K562 (cell line): Measurements from ENCODE around the gene SEPTIN8. TPM values are rescaled to one million over a fixed set of nuclear protein-coding genes. Genes with fewer than 3 reads are reported as not detected.

Experiments used
- ATAC-seq: fragments of 200-7000 bp; cut with Tn5 transposase; 3 replicates; pipeline ENCODE4 v1.9.1; 2020; ENCODE audit warnings: moderate library complexity
- BruUV-seq: library from RNA; stranded (reverse); fragments of 400-500 nt; replicated peaks from 2 replicates; lab custom pipeline; 2021; lab: Mats Ljungman, UMichigan
- CTCF ChIA-PET: fragments of 300-600 bp; formaldehyde crosslinking; extraction: SDS; loops from one replicate; lab custom pipeline; 2021; ENCODE audit warnings: low intra/inter-chr PET ratio; lab: Yijun Ruan, JAX
- POLR2A ChIA-PET: fragments of 300-600, 350-650 bp; sonication (Branson Sonifier 250); formaldehyde crosslinking; extraction: SDS; loops from one replicate; lab custom pipeline; 2021; ENCODE audit warnings: antibody characterized with exemption, inconsistent platforms; lab: Yijun Ruan, JAX
- DNase-seq, 4 experiments: peaks; one replicate each; pipeline versions ENCODE4 v3.0.0 to v3.0.0-alpha.2; 2011 to 2018; ENCODE audit warnings: low spot score in 3 of 4, mixed read lengths in 3 of 4; ENCODE audit errors: extremely low read depth in 1 of 4
- FAIRE-seq: peaks from 2 replicates; lab custom pipeline; 2011; peaks lifted over from hg19 to GRCh38; lab: Jason Lieb, UNC
- H2AFZ ChIP-seq: 2 replicates; pipeline ENCODE4 v1.6.0; 2011; ENCODE audit warnings: low read depth, low read length, control low read depth, inconsistent platforms
- H3K27ac ChIP-seq: fragments of 200-600 bp; 3 replicates; pipeline ENCODE4 v1.8.0; 2011; ENCODE audit warnings: low read depth, mild to moderate bottlenecking, control low read depth, inconsistent platforms, low read length, moderate library complexity, mixed read lengths; ENCODE audit errors: extremely low read depth
- H3K27me3 ChIP-seq, 2 experiments: fragments of 300-600 bp in 1 of 2; 2 replicates in 1 of 2; 3 replicates in 1 of 2; pipeline versions ENCODE4 v1.6.0 to v1.8.0; 2011; ENCODE audit warnings: inconsistent platforms in 2 of 2, low read length in 2 of 2, mild to moderate bottlenecking in 1 of 2, mixed read lengths in 1 of 2, moderate library complexity in 1 of 2; ENCODE audit not compliant: control insufficient read depth in 2 of 2, insufficient read depth in 2 of 2
- H3K36me3 ChIP-seq: fragments of 300-600 bp; 3 replicates; pipeline ENCODE4 v1.8.0; 2011; ENCODE audit warnings: mild to moderate bottlenecking, low read length, inconsistent platforms; ENCODE audit not compliant: control insufficient read depth, insufficient read depth
- H3K4me1 ChIP-seq, 2 experiments: fragments of 200-600 bp in 1 of 2; replicated peaks in 1 of 2; 2 replicates in 1 of 2; 3 replicates in 1 of 2; pipeline versions ENCODE4 v1.5.1 to v1.8.0; 2011; ENCODE audit warnings: inconsistent platforms in 2 of 2, low read length in 2 of 2, mild to moderate bottlenecking in 1 of 2, mixed read lengths in 1 of 2, moderate library complexity in 1 of 2; ENCODE audit not compliant: control insufficient read depth in 2 of 2, insufficient read depth in 2 of 2
- H3K4me2 ChIP-seq: 2 replicates; pipeline ENCODE4 v1.6.1; 2011; ENCODE audit warnings: low read length, control low read depth, inconsistent platforms, mixed read lengths; ENCODE audit not compliant: insufficient read depth
- H3K4me3 ChIP-seq: fragments of 200-600 bp; sonication (generic), shearing (Covaris generic); 2 replicates; pipeline ENCODE4 v1.5.1; 2016; ENCODE audit warnings: control low read depth, inconsistent platforms
- H3K79me2 ChIP-seq: fragments of 200-600 bp; 3 replicates; pipeline ENCODE4 v1.8.0; 2011; ENCODE audit warnings: low read length, inconsistent platforms; ENCODE audit not compliant: control insufficient read depth, insufficient read depth
- H3K9ac ChIP-seq, 2 experiments: 2 replicates each; pipeline versions ENCODE4 v1.6.0 to v1.6.1; 2011; ENCODE audit warnings: low read depth in 2 of 2, low read length in 2 of 2, control low read depth in 1 of 2, inconsistent platforms in 1 of 2, mild to moderate bottlenecking in 1 of 2, mixed read lengths in 1 of 2; ENCODE audit not compliant: insufficient read depth in 1 of 2
- H3K9me1 ChIP-seq: one replicate; pipeline ENCODE4 v1.6.0; 2011; ENCODE audit warnings: inconsistent platforms, mild to moderate bottlenecking, low read length, moderate library complexity; ENCODE audit not compliant: control insufficient read depth, insufficient read depth
- H3K9me3 ChIP-seq: replicated peaks from 2 replicates; pipeline ENCODE4 v1.5.1; 2011; ENCODE audit warnings: low read depth, low read length, inconsistent platforms; ENCODE audit not compliant: control insufficient read depth, insufficient read depth
- H4K20me1 ChIP-seq: replicated peaks from 2 replicates; pipeline ENCODE4 v1.6.1; 2011; ENCODE audit warnings: low read length, inconsistent platforms, mixed read lengths; ENCODE audit not compliant: control insufficient read depth, insufficient read depth
- GTF2E2 ChIP-seq: fragments of 200-800 bp; sonication (Bioruptor generic); IDR thresholded peaks from 2 replicates; pipeline ENCODE4 v1.6.1; 2016; ENCODE audit warnings: missing genetic modification characterization, missing compliant biosample characterization
- KDM1A ChIP-seq, 2 experiments: fragments of 450-650 bp; IDR thresholded peaks; 2 replicates each; pipeline ENCODE4 v1.6.1; 2016; ENCODE audit warnings: mild to moderate bottlenecking in 2 of 2
- MLX ChIP-seq, 2 experiments: fragments of 450-650 bp in 1 of 2; sonication (generic) in 1 of 2; formaldehyde crosslinking; conservative IDR thresholded peaks; 2 replicates each; pipeline versions ENCODE4 v1.4.0 to v1.8.1; 2020 to 2022; ENCODE audit warnings: mild to moderate bottlenecking in 1 of 2, missing genetic modification reagents in 1 of 2
- MYBL2 ChIP-seq, 2 experiments: fragments of 450-650 bp in 1 of 2; sonication (generic) in 1 of 2; formaldehyde crosslinking in 1 of 2; IDR thresholded peaks; 2 replicates each; pipeline versions ENCODE4 v1.6.1 to v1.8.1; 2017 to 2022; ENCODE audit warnings: borderline replicate concordance in 1 of 2, inconsistent platforms in 1 of 2, low read depth in 1 of 2, mild to moderate bottlenecking in 1 of 2, missing genetic modification reagents in 1 of 2, moderate library complexity in 1 of 2
- SNRNP70 ChIP-seq: fragments of 200-400 bp; formaldehyde crosslinking; optimal IDR thresholded peaks from 2 replicates; pipeline ENCODE3; 2017; ENCODE audit warnings: low read depth, low read length
- ZBTB12 ChIP-seq: fragments of 250-450 bp; sonication (Bioruptor Pico); IDR thresholded peaks from 2 replicates; pipeline ENCODE4 v1.4.0; 2020
- ZNF324 ChIP-seq: fragments of 250-450 bp; sonication (Bioruptor Pico); IDR thresholded peaks from 2 replicates; pipeline ENCODE4 v1.4.0; 2020; ENCODE audit warnings: mild to moderate bottlenecking
- ZNF518B ChIP-seq: fragments of 250-450 bp; sonication (Bioruptor Pico); IDR thresholded peaks from 2 replicates; pipeline ENCODE4 v1.5.0; 2021; ENCODE audit warnings: mild to moderate bottlenecking, moderate library complexity
- WGBS: fragments of 100-300 bp; shearing (Covaris generic); methylation state at CpG from one replicate; pipeline ENCODE4 v1.1.6; 2016; ENCODE audit warnings: low coverage, mixed read lengths; ENCODE audit not compliant: insufficient coverage; ENCODE audit errors: missing lambda C conversion rate; 5-methylcytosine and 5-hydroxymethylcytosine counted together
- in situ Hi-C: fragments of 300-500 bp; cut with MboI; formaldehyde crosslinking; loops from 4 replicates; pipeline ENCODE4 v1.15.0; 2018; ENCODE audit warnings: inconsistent platforms, mixed read lengths
- intact Hi-C: fragments of 100-400 bp; cut with micrococcal nuclease; formaldehyde crosslinking; loops from 2 replicates; pipeline ENCODE4 v1.14.2; 2022
- polyA plus RNA-seq, 8 experiments: library from polyadenylated mRNA; depleted of rRNA in 4 of 8; stranded (reverse) in 5 of 8; unstranded in 3 of 8; fragments of >200 nt; fragmentation: Nextera tagmentation in 2 of 8; fragmentation: Illumina TruSeq in 1 of 8; extraction: Ambion mirVana in 2 of 8; extraction: Trizol in 1 of 8; gene quantifications; 2 replicates each; pipeline versions ENCODE4 v1.2.1 to v1.2.3, GENCODE V29; 2011 to 2014; ENCODE audit warnings: inconsistent platforms in 1 of 8, missing spikeins in 1 of 8
- total RNA-seq, 7 experiments: library from RNA; depleted of rRNA in 6 of 7; stranded (reverse); fragments of >200 nt in 6 of 7; fragmentation: Illumina TruSeq in 2 of 7; extraction: Trizol in 2 of 7; gene quantifications; 2 replicates each; pipeline versions ENCODE4 v1.2.1 to v1.2.3, GENCODE V29; 2011 to 2021; ENCODE audit warnings: low replicate concordance in 1 of 7

Gene SEPTIN8
- total and polyA plus RNA-seq, 9 of the 15 experiments (the other 6 are each of a cell fraction or from before 2014, with no cell fraction given), result 19.3 to 142 (median 101) TPM

DNA sequence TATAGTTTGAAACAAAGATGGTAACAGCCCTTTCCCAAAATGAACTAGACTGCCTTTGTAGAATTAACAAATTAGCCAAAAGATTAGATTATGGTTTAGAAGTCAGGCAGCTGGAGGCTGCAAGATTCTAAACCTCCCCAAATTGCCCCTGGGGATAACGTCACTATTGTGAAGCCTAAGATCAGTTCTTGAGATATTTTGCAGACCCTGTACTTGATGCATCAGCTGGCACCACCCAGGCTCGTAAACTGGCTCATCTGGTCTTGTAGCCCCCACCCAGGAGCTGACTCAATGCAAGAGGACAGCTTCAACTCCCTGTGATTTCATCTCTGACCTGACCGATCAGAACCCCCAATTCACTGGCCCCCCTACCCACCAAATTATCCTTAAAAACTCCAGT, 31.8 kb upstream of the SEPTIN8 start (continued):
- TF ChIP-seq ZBTB12 (CRISPR knock-in tag) (no peak), SNRNP70 (no peak), MYBL2 (IDR thresholded peaks at IDR 0.05; ENCODE audit: low read depth) (no peak), MYBL2 (CRISPR knock-in tag; IDR thresholded peaks at IDR 0.05; ENCODE audit: borderline replicate concordance) (no peak), KDM1A (IDR thresholded peaks at IDR 0.05) (no peak), GTF2E2 (no peak), ZNF518B (no peak)

- no peaks in the 10 kb centered on the region for H3K27me3 ChIP-seq
- no peaks in the 10 kb centered on the region for H3K36me3 ChIP-seq
- H3K4me2 ChIP-seq, result no peak overlapping the region
- FAIRE-seq, result no peak
- DNase-seq, result no peak
- TF ChIP-seq MLX (CRISPR knock-in tag; conservative IDR thresholded peaks at IDR 0.05) (0 out of 4 replicates have a peak, but pooled peaks of 1 of the 2 experiments have one; percentile 23), ZNF324 (CRISPR knock-in tag) (no peak)
- H3K9me1 ChIP-seq, result no peaks in the 10 kb centered on the region
- no peaks in the 10 kb centered on the region for H3K9me3 ChIP-seq
- H4K20me1 ChIP-seq, result no peaks in the 10 kb centered on the region
- peak overlapping the region; percentile 71 for H2AFZ ChIP-seq
- H3K27ac ChIP-seq, result no peak overlapping the region
- CTCF ChIA-PET, result no interaction called here
- BruUV-seq, result no TSS peak
- no peaks in the 10 kb centered on the region for H3K79me2 ChIP-seq
- no peak overlapping the region for H3K4me3 ChIP-seq
- ATAC-seq, result no peak
- WGBS, result 20% methylated on average over 2 of the region's 2 CpGs
- in situ Hi-C loops, result no loop called here
- no peak overlapping the region for H3K9ac ChIP-seq
- POLR2A ChIA-PET, result interaction anchor here (0.6 to 2.1 kb wide), 9 partner anchors 7 to 76 kb away, joined by 3 to 20 read pairs (median 4); no protein-coding TSS in a partner anchor
- intact Hi-C loops, result no loop called here
- H3K4me1 ChIP-seq, result peaks cover 7 to 10% of the 10 kb centered on the region in 2 experiments; a peak in 3 of 5 replicates
Observed at GRCh38 chr5:132808448-132808847, 31.4 kb upstream of the SEPTIN8 start.
